GM23248 (cell line): ENCODE results near the gene POLR1G.
"Not testable (repeated sequence)": the region's sequence is repeated elsewhere in the genome, so short reads cannot be mapped to it uniquely, and the experiment has no call there.

Source experiments
- EZH2 ChIP-seq: fragments of 200-600 bp; sonication (generic); IDR thresholded peaks from 2 replicates; pipeline ENCODE4 v1.6.1; 2018; ENCODE audit warnings: antibody characterized with exemption, mild to moderate bottlenecking; ENCODE audit not compliant: insufficient read depth, poor library complexity, severe bottlenecking
- EZH2phosphoT487 ChIP-seq: fragments of 200-600 bp; sonication (generic); IDR thresholded peaks from 2 replicates; pipeline ENCODE4 v1.6.1; 2018; ENCODE audit warnings: antibody characterized with exemption, moderate library complexity, mild to moderate bottlenecking, low read depth; ENCODE audit not compliant: insufficient read depth

DNA sequence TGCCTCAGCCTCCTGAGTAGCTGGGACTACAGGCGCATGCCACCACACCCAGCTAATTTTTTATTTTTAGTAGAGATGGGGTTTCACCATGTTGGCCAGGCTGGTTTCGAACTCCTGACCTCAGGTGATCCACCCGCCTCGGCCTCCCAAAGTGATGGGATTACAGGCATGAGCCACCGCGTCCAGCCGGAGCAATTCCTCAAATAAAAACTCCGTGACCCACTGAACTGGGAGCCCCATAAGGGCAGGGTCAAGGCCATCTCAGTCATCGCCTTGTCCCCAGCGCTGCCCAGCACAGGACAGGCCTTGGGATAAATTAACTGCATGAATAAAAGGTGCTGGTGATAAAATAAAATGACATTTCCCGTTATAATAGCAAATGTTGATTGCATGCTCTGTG lies 23.5 kb downstream of the POLR1G start:
- TF ChIP-seq EZH2, EZH2phosphoT487: not testable (repeated sequence)
